T-helper 2 cell treated with Interferon-gamma antibody and Interleukin-4, amounts not matched to agents 5 μg/mL and 100 μg/mL, for 36 hours (primary cell): ENCODE results near the gene ZNF423.

Source experiments
- DNase-seq: peaks from one replicate; pipeline ENCODE4 v3.0.0; 2021; ENCODE audit warnings: low spot score
- H3K27ac Mint-ChIP-seq: one replicate; pipeline ENCODE4 v1.8.0; 2021; ENCODE audit warnings: mild to moderate bottlenecking, mixed read lengths
- H3K27me3 Mint-ChIP-seq: one replicate; pipeline ENCODE4 v1.8.0; 2021; ENCODE audit warnings: low read depth, mixed read lengths
- H3K36me3 Mint-ChIP-seq: one replicate; pipeline ENCODE4 v1.8.0; 2021; ENCODE audit warnings: low read depth, mixed read lengths
- H3K4me1 Mint-ChIP-seq: one replicate; pipeline ENCODE4 v1.8.0; 2021; ENCODE audit warnings: low read depth, mixed read lengths
- H3K4me3 Mint-ChIP-seq: one replicate; pipeline ENCODE4 v1.8.0; 2022; ENCODE audit warnings: mild to moderate bottlenecking, moderate library complexity, mixed read lengths
- H3K9me3 Mint-ChIP-seq: one replicate; pipeline ENCODE4 v1.8.0; 2021; ENCODE audit warnings: mixed read lengths

Gene ZNF423

GRCh38 chr16:49608098-49608497 is 247.8 kb downstream of the ZNF423 start:
- H3K4me1 Mint-ChIP-seq, result no peaks in the 10 kb centered on the region
- H3K4me3 Mint-ChIP-seq, result no peak overlapping the region
- DNase-seq, result no peak
- H3K9me3 Mint-ChIP-seq, result no peaks in the 10 kb centered on the region
- no peaks in the 10 kb centered on the region for H3K36me3 Mint-ChIP-seq
- no peak overlapping the region for H3K27ac Mint-ChIP-seq
- peaks cover 21% of the 10 kb centered on the region for H3K27me3 Mint-ChIP-seq

- Mint-ChIP-seq H3K36me3 (no peaks in the 10 kb centered on the region), H3K4me3 (no peak overlapping the region), H3K27ac (no peak overlapping the region), H3K4me1 (no peaks in the 10 kb centered on the region), H3K9me3 (no peaks in the 10 kb centered on the region), H3K27me3 (peaks cover 12% of the 10 kb centered on the region)
- no peak for DNase-seq
These were observed 250.2 kb downstream of the ZNF423 start for GRCh38 chr16:49605536-49606254.

- H3K4me1 Mint-ChIP-seq, result no peaks in the 10 kb centered on the region
- H3K27me3 Mint-ChIP-seq, result peaks cover 10% of the 10 kb centered on the region
- no peaks in the 10 kb centered on the region for H3K36me3 Mint-ChIP-seq
- H3K4me3 Mint-ChIP-seq, result no peak overlapping the region
- no peak for DNase-seq
- H3K9me3 Mint-ChIP-seq, result no peaks in the 10 kb centered on the region
- no peak overlapping the region for H3K27ac Mint-ChIP-seq
These were observed 251.3 kb downstream of the ZNF423 start for GRCh38 chr16:49604602-49605001.

GRCh38 chr16:49603956-49604355 is 252.0 kb downstream of the ZNF423 start:
- DNase-seq, result no peak
- H3K4me1 Mint-ChIP-seq, result no peaks in the 10 kb centered on the region
- H3K27me3 Mint-ChIP-seq, result peaks cover 6% of the 10 kb centered on the region
- no peak overlapping the region for H3K27ac Mint-ChIP-seq
- H3K4me3 Mint-ChIP-seq, result no peak overlapping the region
- no peaks in the 10 kb centered on the region for H3K9me3 Mint-ChIP-seq
- no peaks in the 10 kb centered on the region for H3K36me3 Mint-ChIP-seq

- Mint-ChIP-seq H3K27me3 (peaks cover under 1% of the 10 kb centered on the region), H3K36me3 (no peaks in the 10 kb centered on the region), H3K4me3 (no peak overlapping the region), H3K27ac (no peak overlapping the region), H3K9me3 (no peaks in the 10 kb centered on the region), H3K4me1 (no peaks in the 10 kb centered on the region)
- DNase-seq, result no peak
These were observed 253.0 kb downstream of the ZNF423 start for GRCh38 chr16:49602976-49603310.

GRCh38 chr16:49602201-49602975 is 253.5 kb downstream of the ZNF423 start:
- no peak for DNase-seq
- Mint-ChIP-seq H3K9me3 (no peaks in the 10 kb centered on the region), H3K27me3 (no peaks in the 10 kb centered on the region), H3K4me3 (no peak overlapping the region), H3K36me3 (no peaks in the 10 kb centered on the region), H3K4me1 (no peaks in the 10 kb centered on the region), H3K27ac (no peak overlapping the region)

GRCh38 chr16:49601576-49601975 is 254.3 kb downstream of the ZNF423 start:
- H3K9me3 Mint-ChIP-seq, result no peaks in the 10 kb centered on the region
- no peaks in the 10 kb centered on the region for H3K27me3 Mint-ChIP-seq
- no peaks in the 10 kb centered on the region for H3K4me1 Mint-ChIP-seq
- H3K27ac Mint-ChIP-seq, result no peak overlapping the region
- no peak for DNase-seq
- no peak overlapping the region for H3K4me3 Mint-ChIP-seq
- no peaks in the 10 kb centered on the region for H3K36me3 Mint-ChIP-seq

GRCh38 chr16:49600976-49601375 is 254.9 kb downstream of the ZNF423 start:
- DNase-seq, result no peak
- H3K9me3 Mint-ChIP-seq, result no peaks in the 10 kb centered on the region
- H3K4me3 Mint-ChIP-seq, result no peak overlapping the region
- H3K27ac Mint-ChIP-seq, result no peak overlapping the region
- H3K4me1 Mint-ChIP-seq, result peaks cover 4% of the 10 kb centered on the region
- no peaks in the 10 kb centered on the region for H3K36me3 Mint-ChIP-seq
- H3K27me3 Mint-ChIP-seq, result peaks cover 2% of the 10 kb centered on the region

GRCh38 chr16:49600536-49600935 is 255.4 kb downstream of the ZNF423 start:
- Mint-ChIP-seq H3K4me1 (peaks cover 6% of the 10 kb centered on the region), H3K4me3 (no peak overlapping the region), H3K36me3 (no peaks in the 10 kb centered on the region), H3K27me3 (peaks cover 4% of the 10 kb centered on the region), H3K9me3 (no peaks in the 10 kb centered on the region), H3K27ac (no peak overlapping the region)
- DNase-seq, result no peak

- H3K27ac Mint-ChIP-seq, result no peak overlapping the region
- H3K36me3 Mint-ChIP-seq, result no peaks in the 10 kb centered on the region
- H3K4me3 Mint-ChIP-seq, result no peak overlapping the region
- peaks cover 7% of the 10 kb centered on the region for H3K27me3 Mint-ChIP-seq
- H3K9me3 Mint-ChIP-seq, result no peaks in the 10 kb centered on the region
- H3K4me1 Mint-ChIP-seq, result peaks cover 6% of the 10 kb centered on the region
- no peak for DNase-seq
These were observed 256.2 kb downstream of the ZNF423 start for GRCh38 chr16:49599704-49600103.

GRCh38 chr16:49599281-49599680 is 256.6 kb downstream of the ZNF423 start:
- DNase-seq, result no peak

GRCh38 chr16:49598383-49599170 is 257.3 kb downstream of the ZNF423 start:
- no peaks in the 10 kb centered on the region for H3K36me3 Mint-ChIP-seq
- no peak overlapping the region for H3K4me3 Mint-ChIP-seq
- DNase-seq, result no peak
- peaks cover 11% of the 10 kb centered on the region for H3K27me3 Mint-ChIP-seq
- no peak overlapping the region for H3K27ac Mint-ChIP-seq
- H3K4me1 Mint-ChIP-seq, result peaks cover 6% of the 10 kb centered on the region
- H3K9me3 Mint-ChIP-seq, result no peaks in the 10 kb centered on the region

More at GRCh38 chr16:49599281-49599680, 256.6 kb downstream of the ZNF423 start:
- Mint-ChIP-seq H3K36me3 (no peaks in the 10 kb centered on the region), H3K27me3 (peaks cover 11% of the 10 kb centered on the region), H3K4me3 (no peak overlapping the region), H3K9me3 (no peaks in the 10 kb centered on the region), H3K27ac (no peak overlapping the region), H3K4me1 (peaks cover 6% of the 10 kb centered on the region)

- H3K27me3 Mint-ChIP-seq, result peaks cover 11% of the 10 kb centered on the region
- H3K36me3 Mint-ChIP-seq, result no peaks in the 10 kb centered on the region
- H3K27ac Mint-ChIP-seq, result no peak overlapping the region
- H3K4me3 Mint-ChIP-seq, result no peak overlapping the region
- no peaks in the 10 kb centered on the region for H3K9me3 Mint-ChIP-seq
- no peak for DNase-seq
- H3K4me1 Mint-ChIP-seq, result peaks cover 6% of the 10 kb centered on the region
These were observed 258.1 kb downstream of the ZNF423 start for GRCh38 chr16:49597796-49598195.

GRCh38 chr16:49596648-49597291 is 259.1 kb downstream of the ZNF423 start:
- Mint-ChIP-seq H3K27me3 (peaks cover 11% of the 10 kb centered on the region), H3K4me3 (no peak overlapping the region), H3K36me3 (no peaks in the 10 kb centered on the region), H3K9me3 (no peaks in the 10 kb centered on the region), H3K27ac (no peak overlapping the region), H3K4me1 (peaks cover 6% of the 10 kb centered on the region)
- DNase-seq, result no peak
